HCT116 (cell line): ENCODE data around the gene CPOX.

Experiments
- POLR2A ChIP-seq: IDR thresholded peaks from 2 replicates; pipeline ENCODE4 v1.7.0; 2011; ENCODE audit warnings: borderline replicate concordance; ENCODE audit not compliant: insufficient read depth, insufficient read length; ENCODE audit errors: extremely low read depth
- POLR2AphosphoS5 ChIP-seq: IDR thresholded peaks from 2 replicates; pipeline ENCODE4 v1.6.1; 2011; ENCODE audit warnings: mild to moderate bottlenecking, low read depth, low read length, moderate library complexity
- RAD21 ChIP-seq: IDR thresholded peaks from 2 replicates; pipeline ENCODE4 v1.6.1; 2012; ENCODE audit warnings: low read depth, mild to moderate bottlenecking
- SRF ChIP-seq: IDR thresholded peaks from 2 replicates; pipeline ENCODE4 v1.6.1; 2012; ENCODE audit warnings: low read depth
- TCF7L2 ChIP-seq: IDR thresholded peaks from 2 replicates; pipeline ENCODE4 v1.7.0; 2011; ENCODE audit warnings: borderline replicate concordance, inconsistent platforms; ENCODE audit not compliant: insufficient read depth, insufficient read length; ENCODE audit errors: extremely low read depth
- YY1 ChIP-seq: IDR thresholded peaks from 2 replicates; pipeline ENCODE4 v1.6.1; 2011; ENCODE audit warnings: low read length, low read depth, moderate library complexity, mild to moderate bottlenecking; ENCODE audit not compliant: insufficient replicate concordance; ENCODE audit errors: extremely low read depth
- ZNF274 ChIP-seq: fragments of 200-500 bp; sonication (Bioruptor generic); IDR thresholded peaks from 2 replicates; pipeline ENCODE4 v1.6.1; 2014; ENCODE audit warnings: mild to moderate bottlenecking, low read depth, low read length, inconsistent platforms
- TF ChIP-seq, protein P1 (sequence below), 3 experiments: fragments of 200-600 bp in 1 of 3; sonication (generic) in 1 of 3; IDR thresholded peaks in 2 of 3; conservative IDR thresholded peaks in 1 of 3; 2 replicates each; pipeline ENCODE4 v1.5.1; 2012 to 2017; ENCODE audit warnings: low read depth in 2 of 3, low read length in 2 of 3, antibody characterized with exemption in 1 of 3, borderline replicate concordance in 1 of 3, control low read depth in 1 of 3, mild to moderate bottlenecking in 1 of 3, mixed read lengths in 1 of 3, mixed run types in 1 of 3, moderate library complexity in 1 of 3; ENCODE audit not compliant: insufficient read depth in 1 of 3
- TF ChIP-seq, protein P2 (sequence below): IDR thresholded peaks from 2 replicates; pipeline ENCODE4 v1.6.1; 2012; ENCODE audit warnings: low read depth
- TF ChIP-seq, protein P3 (sequence below): IDR thresholded peaks from 2 replicates; pipeline ENCODE4 v1.6.1; 2012

DNA sequence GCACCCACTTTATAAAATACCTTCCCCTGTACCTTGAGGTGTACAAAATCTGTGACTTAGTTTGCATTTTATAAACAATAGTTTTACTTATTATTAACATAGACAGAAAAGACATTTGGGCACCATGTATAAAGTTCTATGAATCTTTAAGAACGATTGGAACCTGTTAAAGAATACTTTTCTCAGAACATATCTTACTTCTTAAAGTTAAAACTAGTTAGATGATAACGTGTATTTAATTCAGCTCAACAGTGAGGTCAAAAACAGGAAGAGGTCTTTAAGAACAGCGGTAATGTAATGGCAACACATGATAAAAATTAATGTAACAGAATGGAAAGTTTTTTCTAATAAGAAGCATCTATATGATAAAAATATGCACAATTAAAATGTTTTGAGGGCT, 25.0 kb downstream of the CPOX start:
- TF ChIP-seq, protein P1, sequence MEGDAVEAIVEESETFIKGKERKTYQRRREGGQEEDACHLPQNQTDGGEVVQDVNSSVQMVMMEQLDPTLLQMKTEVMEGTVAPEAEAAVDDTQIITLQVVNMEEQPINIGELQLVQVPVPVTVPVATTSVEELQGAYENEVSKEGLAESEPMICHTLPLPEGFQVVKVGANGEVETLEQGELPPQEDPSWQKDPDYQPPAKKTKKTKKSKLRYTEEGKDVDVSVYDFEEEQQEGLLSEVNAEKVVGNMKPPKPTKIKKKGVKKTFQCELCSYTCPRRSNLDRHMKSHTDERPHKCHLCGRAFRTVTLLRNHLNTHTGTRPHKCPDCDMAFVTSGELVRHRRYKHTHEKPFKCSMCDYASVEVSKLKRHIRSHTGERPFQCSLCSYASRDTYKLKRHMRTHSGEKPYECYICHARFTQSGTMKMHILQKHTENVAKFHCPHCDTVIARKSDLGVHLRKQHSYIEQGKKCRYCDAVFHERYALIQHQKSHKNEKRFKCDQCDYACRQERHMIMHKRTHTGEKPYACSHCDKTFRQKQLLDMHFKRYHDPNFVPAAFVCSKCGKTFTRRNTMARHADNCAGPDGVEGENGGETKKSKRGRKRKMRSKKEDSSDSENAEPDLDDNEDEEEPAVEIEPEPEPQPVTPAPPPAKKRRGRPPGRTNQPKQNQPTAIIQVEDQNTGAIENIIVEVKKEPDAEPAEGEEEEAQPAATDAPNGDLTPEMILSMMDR (IDR thresholded peaks at IDR 0.05 in 2 of 3, conservative IDR thresholded peaks at IDR 0.05 in 1 of 3; ENCODE audit: borderline replicate concordance in 1 of 3, insufficient read depth in 1 of 3, low read depth in 2 of 3, low read length in 2 of 3): no peak
- no peak for TF ChIP-seq POLR2A
- TF ChIP-seq, protein P2, sequence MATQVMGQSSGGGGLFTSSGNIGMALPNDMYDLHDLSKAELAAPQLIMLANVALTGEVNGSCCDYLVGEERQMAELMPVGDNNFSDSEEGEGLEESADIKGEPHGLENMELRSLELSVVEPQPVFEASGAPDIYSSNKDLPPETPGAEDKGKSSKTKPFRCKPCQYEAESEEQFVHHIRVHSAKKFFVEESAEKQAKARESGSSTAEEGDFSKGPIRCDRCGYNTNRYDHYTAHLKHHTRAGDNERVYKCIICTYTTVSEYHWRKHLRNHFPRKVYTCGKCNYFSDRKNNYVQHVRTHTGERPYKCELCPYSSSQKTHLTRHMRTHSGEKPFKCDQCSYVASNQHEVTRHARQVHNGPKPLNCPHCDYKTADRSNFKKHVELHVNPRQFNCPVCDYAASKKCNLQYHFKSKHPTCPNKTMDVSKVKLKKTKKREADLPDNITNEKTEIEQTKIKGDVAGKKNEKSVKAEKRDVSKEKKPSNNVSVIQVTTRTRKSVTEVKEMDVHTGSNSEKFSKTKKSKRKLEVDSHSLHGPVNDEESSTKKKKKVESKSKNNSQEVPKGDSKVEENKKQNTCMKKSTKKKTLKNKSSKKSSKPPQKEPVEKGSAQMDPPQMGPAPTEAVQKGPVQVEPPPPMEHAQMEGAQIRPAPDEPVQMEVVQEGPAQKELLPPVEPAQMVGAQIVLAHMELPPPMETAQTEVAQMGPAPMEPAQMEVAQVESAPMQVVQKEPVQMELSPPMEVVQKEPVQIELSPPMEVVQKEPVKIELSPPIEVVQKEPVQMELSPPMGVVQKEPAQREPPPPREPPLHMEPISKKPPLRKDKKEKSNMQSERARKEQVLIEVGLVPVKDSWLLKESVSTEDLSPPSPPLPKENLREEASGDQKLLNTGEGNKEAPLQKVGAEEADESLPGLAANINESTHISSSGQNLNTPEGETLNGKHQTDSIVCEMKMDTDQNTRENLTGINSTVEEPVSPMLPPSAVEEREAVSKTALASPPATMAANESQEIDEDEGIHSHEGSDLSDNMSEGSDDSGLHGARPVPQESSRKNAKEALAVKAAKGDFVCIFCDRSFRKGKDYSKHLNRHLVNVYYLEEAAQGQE: no peak
- no peak for TF ChIP-seq TCF7L2
- TF ChIP-seq ZNF274: no peak
- TF ChIP-seq RAD21: no peak
- TF ChIP-seq YY1: no peak
- no peak for TF ChIP-seq SRF
- no peak for TF ChIP-seq POLR2AphosphoS5
- TF ChIP-seq, protein P3, sequence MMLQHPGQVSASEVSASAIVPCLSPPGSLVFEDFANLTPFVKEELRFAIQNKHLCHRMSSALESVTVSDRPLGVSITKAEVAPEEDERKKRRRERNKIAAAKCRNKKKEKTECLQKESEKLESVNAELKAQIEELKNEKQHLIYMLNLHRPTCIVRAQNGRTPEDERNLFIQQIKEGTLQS: no peak
